ENCODE data around the gene SYNE3. TPM values are rescaled to one million over a fixed set of nuclear protein-coding genes. Genes with fewer than 3 reads are reported as not detected.

The SYNE3 gene
- total and polyA plus RNA-seq, 7 experiments from 2014 or later: 6.8 to 83.9 (median 49.1) TPM

- intact Hi-C loops (cut with micrococcal nuclease): no loop called here
- no peak overlapping the region for H3K4me3 ChIP-seq (ENCODE audit: low read length)
- ChIA-PET POLR2A (no interaction called here), CTCF (interaction anchor here (0.8 kb wide), 1 partner anchor 17 kb away, joined by 3 read pairs; no protein-coding TSS in a partner anchor)
- Mint-ChIP-seq H3K27ac (no peak overlapping the region), H3K36me3 (no peaks in the 10 kb centered on the region), H3K4me1 (peaks cover 0 to 5% (median 3%) of the 10 kb centered on the region in 7 donors), H3K4me3 (no peak overlapping the region), H3K9me3 (no peaks in the 10 kb centered on the region), H3K27me3 (peaks cover 6 to 14% (median 7%) of the 10 kb centered on the region in 5 donors)
- no peak overlapping the region for H3K27ac ChIP-seq (ENCODE audit: low read depth, low read length)
- H3K36me3 ChIP-seq (ENCODE audit: control insufficient read depth in 2 of 3, insufficient read depth in 3 of 3, low read length in 3 of 3): no peaks in the 10 kb centered on the region
- H3K27me3 ChIP-seq (ENCODE audit: control insufficient read depth in 2 of 2, insufficient read depth in 2 of 2, low read length in 2 of 2): no peaks in the 10 kb centered on the region
- no peak for DNase-seq
- H3K4me1 ChIP-seq (ENCODE audit: control insufficient read depth in 2 of 2, insufficient read depth in 2 of 2, low read length in 2 of 2): no peaks in the 10 kb centered on the region
- ATAC-seq: no peak
- no peaks in the 10 kb centered on the region for H3K9me3 ChIP-seq (ENCODE audit: control insufficient read depth in 2 of 3, low read length in 3 of 3)
Measured at GRCh38 chr14:95557832-95558231, 41.4 kb upstream of the SYNE3 start.

DNA sequence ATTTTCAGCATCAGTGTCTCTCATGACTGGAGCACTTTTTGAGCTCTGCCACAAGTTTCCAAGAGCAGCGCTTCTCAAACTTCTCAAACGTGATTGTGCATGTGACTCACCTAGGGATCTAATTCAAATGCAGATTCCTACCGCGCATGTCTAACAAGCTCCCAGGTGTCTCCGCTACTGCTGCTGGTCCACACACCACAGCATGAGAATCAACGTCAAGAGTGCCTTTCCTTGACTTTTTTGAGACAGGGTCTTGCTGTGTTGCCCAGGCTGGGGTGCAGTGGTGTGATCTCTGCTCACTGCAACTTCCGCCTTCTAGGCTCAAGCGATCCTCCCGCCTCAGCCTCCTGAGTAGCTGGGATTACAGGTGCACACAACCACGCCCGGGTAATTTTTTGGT is 40.8 kb upstream of the SYNE3 start:
- no peaks in the 10 kb centered on the region for H3K27me3 ChIP-seq (ENCODE audit: control insufficient read depth in 2 of 2, insufficient read depth in 2 of 2, low read length in 2 of 2)
- H3K9me3 ChIP-seq (ENCODE audit: control insufficient read depth in 2 of 3, low read length in 3 of 3): no peaks in the 10 kb centered on the region
- no peaks in the 10 kb centered on the region for H3K36me3 ChIP-seq (ENCODE audit: control insufficient read depth in 2 of 3, insufficient read depth in 3 of 3, low read length in 3 of 3)
- ATAC-seq (no peak), DNase-seq (no peak)
- Mint-ChIP-seq H3K4me3 (no peak overlapping the region), H3K36me3 (no peaks in the 10 kb centered on the region), H3K9me3 (no peaks in the 10 kb centered on the region), H3K27ac (no peak overlapping the region), H3K4me1 (peaks cover 0 to 5% (median 3%) of the 10 kb centered on the region in 7 donors), H3K27me3 (peaks cover 6 to 11% (median 7%) of the 10 kb centered on the region in 5 donors)
- intact Hi-C loops (cut with micrococcal nuclease): no loop called here
- POLR2A ChIA-PET: no interaction called here
- H3K4me3 ChIP-seq (ENCODE audit: low read length): no peak overlapping the region
- no peaks in the 10 kb centered on the region for H3K4me1 ChIP-seq (ENCODE audit: control insufficient read depth in 2 of 2, insufficient read depth in 2 of 2, low read length in 2 of 2)
- CTCF ChIA-PET: interaction anchor here (0.5 to 0.8 kb wide), 2 partner anchors 16 to 816 kb away, joined by 3 read pairs; no protein-coding TSS in a partner anchor
- H3K27ac ChIP-seq (ENCODE audit: low read depth, low read length): no peak overlapping the region

GRCh38 chr14:95555053-95555452 is 38.6 kb upstream of the SYNE3 start:
- ATAC-seq (no peak), DNase-seq (no peak)
- H3K4me1 Mint-ChIP-seq: peaks cover 0 to 2% (median 0%) of the 10 kb centered on the region in 7 donors
- Histone ChIP-seq H3K27ac (ENCODE audit: low read depth, low read length) (no peak overlapping the region), H3K9me3 (ENCODE audit: control insufficient read depth in 2 of 3, low read length in 3 of 3) (no peaks in the 10 kb centered on the region), H3K36me3 (ENCODE audit: control insufficient read depth in 2 of 3, insufficient read depth in 3 of 3, low read length in 3 of 3) (no peaks in the 10 kb centered on the region), H3K4me3 (ENCODE audit: low read length) (no peak overlapping the region), H3K27me3 (ENCODE audit: control insufficient read depth in 2 of 2, insufficient read depth in 2 of 2, low read length in 2 of 2) (no peaks in the 10 kb centered on the region), H3K4me1 (ENCODE audit: control insufficient read depth in 2 of 2, insufficient read depth in 2 of 2, low read length in 2 of 2) (no peaks in the 10 kb centered on the region)
- intact Hi-C loops (cut with micrococcal nuclease): no loop called here
- ChIA-PET POLR2A (no interaction called here), CTCF (no interaction called here)
- no peak overlapping the region for H3K27ac Mint-ChIP-seq
- peaks cover 0 to 13% (median 0%) of the 10 kb centered on the region in 5 donors for H3K36me3 Mint-ChIP-seq
- no peak overlapping the region for H3K4me3 Mint-ChIP-seq
- H3K27me3 Mint-ChIP-seq: peaks cover 0 to 3% (median 0%) of the 10 kb centered on the region in 5 donors
- H3K9me3 Mint-ChIP-seq: no peaks in the 10 kb centered on the region

DNA sequence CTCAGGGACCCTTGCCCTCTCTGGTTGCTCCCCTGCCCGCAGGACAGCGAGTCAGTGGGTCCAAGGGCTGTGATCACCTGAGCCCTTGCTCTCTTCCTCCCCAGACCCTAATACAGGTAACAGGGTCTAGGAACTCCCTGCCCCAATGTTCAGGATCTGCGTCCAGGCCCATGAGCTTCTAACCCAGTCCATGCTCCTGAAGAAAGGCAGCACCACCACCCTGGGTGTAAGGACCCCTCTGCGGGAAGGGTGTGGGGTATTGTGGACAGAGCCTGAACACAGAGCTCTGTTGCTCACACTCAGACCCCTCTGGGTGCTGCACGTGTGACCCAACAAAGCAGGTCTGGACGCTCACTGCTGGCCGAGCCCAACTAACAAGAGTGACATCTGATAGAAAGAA is 36.7 kb upstream of the SYNE3 start:
- DNase-seq (no peak), ATAC-seq (no peak)
- Mint-ChIP-seq H3K4me3 (no peak overlapping the region), H3K9me3 (peaks cover 0 to 2% (median 0%) of the 10 kb centered on the region in 11 donors), H3K27me3 (no peaks in the 10 kb centered on the region), H3K36me3 (peaks cover 0 to 23% (median 5%) of the 10 kb centered on the region in 5 donors), H3K4me1 (peaks cover 0 to 2% (median 0%) of the 10 kb centered on the region in 7 donors), H3K27ac (peak overlapping the region in 1 of 9 donors; percentile 41)
- intact Hi-C loops (cut with micrococcal nuclease): no loop called here
- Histone ChIP-seq H3K9me3 (ENCODE audit: control insufficient read depth in 2 of 3, low read length in 3 of 3) (no peaks in the 10 kb centered on the region), H3K36me3 (ENCODE audit: control insufficient read depth in 2 of 3, insufficient read depth in 3 of 3, low read length in 3 of 3) (no peaks in the 10 kb centered on the region), H3K4me3 (ENCODE audit: low read length) (no peak overlapping the region), H3K4me1 (ENCODE audit: control insufficient read depth in 2 of 2, insufficient read depth in 2 of 2, low read length in 2 of 2) (no peaks in the 10 kb centered on the region), H3K27ac (ENCODE audit: low read depth, low read length) (no peak overlapping the region), H3K27me3 (ENCODE audit: control insufficient read depth in 2 of 2, insufficient read depth in 2 of 2, low read length in 2 of 2) (no peaks in the 10 kb centered on the region)
- ChIA-PET POLR2A (no interaction called here), CTCF (no interaction called here)

- DNase-seq (no peak), ATAC-seq (no peak)
- no peaks in the 10 kb centered on the region for H3K4me1 ChIP-seq (ENCODE audit: control insufficient read depth in 2 of 2, insufficient read depth in 2 of 2, low read length in 2 of 2)
- POLR2A ChIA-PET: no interaction called here
- intact Hi-C loops (cut with micrococcal nuclease): no loop called here
- CTCF ChIA-PET: no interaction called here
- peaks cover 0 to 2% (median 0%) of the 10 kb centered on the region in 11 donors for H3K9me3 Mint-ChIP-seq
- H3K4me3 ChIP-seq (ENCODE audit: low read length): no peak overlapping the region
- peaks cover 0 to 4% (median 0%) of the 10 kb centered on the region in 7 donors for H3K4me1 Mint-ChIP-seq
- no peak overlapping the region for H3K27ac ChIP-seq (ENCODE audit: low read depth, low read length)
- no peaks in the 10 kb centered on the region for H3K9me3 ChIP-seq (ENCODE audit: control insufficient read depth in 2 of 3, low read length in 3 of 3)
- H3K36me3 ChIP-seq (ENCODE audit: control insufficient read depth in 2 of 3, insufficient read depth in 3 of 3, low read length in 3 of 3): peaks cover 0 to 4% (median 0%) of the 10 kb centered on the region in 3 experiments
- H3K4me3 Mint-ChIP-seq: no peak overlapping the region
- H3K27me3 ChIP-seq (ENCODE audit: control insufficient read depth in 2 of 2, insufficient read depth in 2 of 2, low read length in 2 of 2): no peaks in the 10 kb centered on the region
- no peaks in the 10 kb centered on the region for H3K27me3 Mint-ChIP-seq
- H3K27ac Mint-ChIP-seq: no peak overlapping the region
- H3K36me3 Mint-ChIP-seq: peaks cover 0 to 36% (median 5%) of the 10 kb centered on the region in 5 donors
Measured at GRCh38 chr14:95551435-95551834, 35.0 kb upstream of the SYNE3 start.

GRCh38 chr14:95549656-95550585 is 33.5 kb upstream of the SYNE3 start:
- Histone ChIP-seq H3K9me3 (ENCODE audit: control insufficient read depth in 2 of 3, low read length in 3 of 3) (no peaks in the 10 kb centered on the region), H3K4me1 (ENCODE audit: control insufficient read depth in 2 of 2, insufficient read depth in 2 of 2, low read length in 2 of 2) (no peaks in the 10 kb centered on the region), H3K27ac (ENCODE audit: low read depth, low read length) (no peak overlapping the region), H3K27me3 (ENCODE audit: control insufficient read depth in 2 of 2, insufficient read depth in 2 of 2, low read length in 2 of 2) (no peaks in the 10 kb centered on the region), H3K4me3 (ENCODE audit: low read length) (no peak overlapping the region), H3K36me3 (ENCODE audit: control insufficient read depth in 2 of 3, insufficient read depth in 3 of 3, low read length in 3 of 3) (peaks cover 0 to 13% (median 0%) of the 10 kb centered on the region in 3 experiments)
- Mint-ChIP-seq H3K4me3 (no peak overlapping the region), H3K4me1 (peaks cover 0 to 4% (median 0%) of the 10 kb centered on the region in 7 donors), H3K9me3 (peaks cover 0 to 2% (median 0%) of the 10 kb centered on the region in 11 donors), H3K36me3 (peaks cover 0 to 40% (median 6%) of the 10 kb centered on the region in 5 donors), H3K27me3 (no peaks in the 10 kb centered on the region), H3K27ac (no peak overlapping the region)
- ChIA-PET CTCF (interaction anchor here (2.0 kb wide), 1 partner anchor 10 kb away, joined by 9 read pairs; no protein-coding TSS in a partner anchor), POLR2A (no interaction called here)
- DNase-seq (no peak), ATAC-seq (no peak)
- intact Hi-C loops (cut with micrococcal nuclease): no loop called here

Measured in naive thymus-derived CD4-positive, alpha-beta T cell (primary cell).